HEK293 (cell line): ENCODE data around the gene NECTIN2.

ENCODE experiments used
- AEBP2 ChIP-seq: fragments of 450-650 bp; formaldehyde crosslinking; IDR thresholded peaks from 2 replicates; pipeline ENCODE4 v1.5.1; 2016; ENCODE audit warnings: missing biosample characterization, missing genetic modification characterization, borderline replicate concordance
- GLI4 ChIP-seq: fragments of 450-650 bp; formaldehyde crosslinking; IDR thresholded peaks from 2 replicates; pipeline ENCODE4 v1.5.1; 2016; ENCODE audit warnings: missing biosample characterization, missing genetic modification characterization
- RBAK ChIP-seq: fragments of 450-650 bp; formaldehyde crosslinking; IDR thresholded peaks from 2 replicates; pipeline ENCODE4 v1.5.1; 2016; ENCODE audit warnings: missing biosample characterization, missing genetic modification characterization
- WT1 ChIP-seq: fragments of 450-650 bp; formaldehyde crosslinking; IDR thresholded peaks from 2 replicates; pipeline ENCODE4 v1.5.1; 2016; ENCODE audit warnings: missing biosample characterization, missing genetic modification characterization
- ZBTB17 ChIP-seq: fragments of 450-650 bp; formaldehyde crosslinking; IDR thresholded peaks from 2 replicates; pipeline ENCODE4 v1.5.1; 2016; ENCODE audit warnings: missing biosample characterization, missing genetic modification characterization
- ZEB2 ChIP-seq: fragments of 450-650 bp; formaldehyde crosslinking; IDR thresholded peaks from 2 replicates; pipeline ENCODE4 v1.5.1; 2016; ENCODE audit warnings: missing biosample characterization, missing genetic modification characterization
- ZFP37 ChIP-seq: fragments of 450-650 bp; formaldehyde crosslinking; IDR thresholded peaks from 2 replicates; pipeline ENCODE4 v1.5.1; 2016; ENCODE audit warnings: missing biosample characterization, missing genetic modification characterization
- ZIC2 ChIP-seq: fragments of 450-650 bp; formaldehyde crosslinking; IDR thresholded peaks from 2 replicates; pipeline ENCODE4 v1.5.1; 2016; ENCODE audit warnings: missing biosample characterization, missing genetic modification characterization
- ZNF121 ChIP-seq: fragments of 450-650 bp; formaldehyde crosslinking; IDR thresholded peaks from 2 replicates; pipeline ENCODE4 v1.5.1; 2016; ENCODE audit warnings: missing biosample characterization, missing genetic modification characterization
- ZNF146 ChIP-seq: fragments of 450-650 bp; formaldehyde crosslinking; IDR thresholded peaks from 2 replicates; pipeline ENCODE4 v1.5.1; 2016; ENCODE audit warnings: missing biosample characterization, missing genetic modification characterization
- ZNF16 ChIP-seq: fragments of 450-650 bp; formaldehyde crosslinking; IDR thresholded peaks from 2 replicates; pipeline ENCODE4 v1.5.1; 2016; ENCODE audit warnings: low read depth, missing biosample characterization, missing genetic modification characterization
- ZNF184 ChIP-seq: fragments of 450-650 bp; IDR thresholded peaks from 2 replicates; pipeline ENCODE4 v1.5.1; 2018; ENCODE audit warnings: missing biosample characterization, mild to moderate bottlenecking, missing genetic modification characterization
- ZNF19 ChIP-seq: fragments of 450-650 bp; formaldehyde crosslinking; IDR thresholded peaks from 2 replicates; pipeline ENCODE4; 2016; ENCODE audit warnings: missing biosample characterization, missing genetic modification characterization, low read depth
- ZNF221 ChIP-seq: fragments of 450-650 bp; formaldehyde crosslinking; IDR thresholded peaks from 2 replicates; pipeline ENCODE4 v1.5.1; 2017; ENCODE audit warnings: missing biosample characterization, missing genetic modification characterization, borderline replicate concordance
- ZNF274 ChIP-seq, 2 experiments: fragments of 200-500 bp in 1 of 2; fragments of 450-650 bp in 1 of 2; sonication (Bioruptor generic) in 1 of 2; formaldehyde crosslinking in 1 of 2; IDR thresholded peaks; 2 replicates each; pipeline versions ENCODE4 v1.5.1 to v1.6.1; 2014 to 2016; ENCODE audit warnings: borderline replicate concordance in 1 of 2, inconsistent platforms in 1 of 2, low read length in 1 of 2, missing biosample characterization in 1 of 2, missing genetic modification characterization in 1 of 2
- ZNF292 ChIP-seq: fragments of 450-650 bp; formaldehyde crosslinking; IDR thresholded peaks from 2 replicates; pipeline ENCODE4 v1.5.1; 2016; ENCODE audit warnings: low read depth, missing biosample characterization, missing genetic modification characterization, borderline replicate concordance
- ZNF324 ChIP-seq: fragments of 450-650 bp; formaldehyde crosslinking; IDR thresholded peaks from 2 replicates; pipeline ENCODE4 v1.5.1; 2016; ENCODE audit warnings: missing biosample characterization, missing genetic modification characterization
- ZNF473 ChIP-seq: fragments of 450-650 bp; formaldehyde crosslinking; IDR thresholded peaks from 2 replicates; pipeline ENCODE4 v1.5.1; 2017; ENCODE audit warnings: missing biosample characterization, missing genetic modification characterization
- ZNF530 ChIP-seq: fragments of 450-650 bp; formaldehyde crosslinking; IDR thresholded peaks from 2 replicates; pipeline ENCODE4 v1.5.1; 2016; ENCODE audit warnings: low read depth, missing biosample characterization, missing genetic modification characterization
- ZNF555 ChIP-seq: fragments of 450-650 bp; formaldehyde crosslinking; conservative IDR thresholded peaks from 2 replicates; pipeline ENCODE4 v1.5.1; 2017; ENCODE audit warnings: missing biosample characterization, mild to moderate bottlenecking, missing genetic modification characterization, inconsistent platforms
- ZNF610 ChIP-seq: fragments of 450-650 bp; formaldehyde crosslinking; IDR thresholded peaks from 2 replicates; pipeline ENCODE4 v1.5.1; 2016; ENCODE audit warnings: missing biosample characterization, missing genetic modification characterization, borderline replicate concordance
- ZNF621 ChIP-seq: fragments of 450-650 bp; formaldehyde crosslinking; IDR thresholded peaks from 2 replicates; pipeline ENCODE4 v1.5.1; 2017; ENCODE audit warnings: missing biosample characterization, missing genetic modification characterization
- ZNF707 ChIP-seq: fragments of 450-650 bp; formaldehyde crosslinking; IDR thresholded peaks from 2 replicates; pipeline ENCODE4 v1.5.1; 2016; ENCODE audit warnings: missing biosample characterization, missing genetic modification characterization
- ZNF776 ChIP-seq: fragments of 450-650 bp; formaldehyde crosslinking; IDR thresholded peaks from 2 replicates; pipeline ENCODE4 v1.5.0; 2017; ENCODE audit warnings: missing biosample characterization, missing genetic modification characterization, borderline replicate concordance
- ZSCAN16 ChIP-seq: fragments of 450-650 bp; formaldehyde crosslinking; IDR thresholded peaks from 2 replicates; pipeline ENCODE4 v1.5.1; 2016; ENCODE audit warnings: missing biosample characterization, missing genetic modification characterization
- TF ChIP-seq, protein P1 (sequence below): IDR thresholded peaks from 2 replicates; pipeline ENCODE4 v1.6.1; 2011; ENCODE audit warnings: mild to moderate bottlenecking, low read depth, low read length, borderline replicate concordance
- TF ChIP-seq, protein P2 (sequence below): fragments of 450-650 bp; formaldehyde crosslinking; IDR thresholded peaks from 2 replicates; pipeline ENCODE4 v1.5.1; 2016; ENCODE audit warnings: missing biosample characterization, missing genetic modification characterization, low read depth
- TF ChIP-seq, protein P3 (sequence below): fragments of 450-650 bp; formaldehyde crosslinking; IDR thresholded peaks from 2 replicates; pipeline ENCODE4 v1.5.1; 2016; ENCODE audit warnings: missing biosample characterization, missing genetic modification characterization

The NECTIN2 gene

GRCh38 chr19:44845612-44846454, at the start of gene NECTIN2 (continued):
- TF ChIP-seq ZEB2 (tag by site-specific recombination) (peak; percentile 71), ZNF146 (no peak), RBAK (no peak), ZNF776 (tag by site-specific recombination) (no peak), GLI4 (tag by site-specific recombination) (0 out of 2 replicates have a peak, but pooled peaks have one; percentile 10), ZNF274 (IDR thresholded peaks at IDR 0.05; ENCODE audit: low read length) (no peak), ZNF274 (tag by site-specific recombination; IDR thresholded peaks at IDR 0.05; ENCODE audit: borderline replicate concordance) (no peak), ZNF555 (tag by site-specific recombination) (no peak), ZNF621 (tag by site-specific recombination) (no peak), ZNF610 (tag by site-specific recombination) (no peak), ZNF530 (tag by site-specific recombination) (no peak), ZFP37 (tag by site-specific recombination) (no peak), ZNF292 (tag by site-specific recombination) (no peak), ZNF184 (no peak), ZNF19 (tag by site-specific recombination) (no peak), WT1 (tag by site-specific recombination) (no peak), ZIC2 (tag by site-specific recombination) (peak; percentile 54), AEBP2 (tag by site-specific recombination) (no peak), ZNF473 (tag by site-specific recombination) (no peak), ZNF707 (tag by site-specific recombination) (no peak), ZNF221 (tag by site-specific recombination) (no peak; the same call in 1 of the 2 replicates), ZNF324 (tag by site-specific recombination) (no peak), ZSCAN16 (tag by site-specific recombination) (no peak), ZNF121 (tag by site-specific recombination) (no peak), ZNF16 (no peak), ZBTB17 (tag by site-specific recombination) (peak; percentile 42; the same call in 1 of the 2 replicates)
- TF ChIP-seq, protein P1, sequence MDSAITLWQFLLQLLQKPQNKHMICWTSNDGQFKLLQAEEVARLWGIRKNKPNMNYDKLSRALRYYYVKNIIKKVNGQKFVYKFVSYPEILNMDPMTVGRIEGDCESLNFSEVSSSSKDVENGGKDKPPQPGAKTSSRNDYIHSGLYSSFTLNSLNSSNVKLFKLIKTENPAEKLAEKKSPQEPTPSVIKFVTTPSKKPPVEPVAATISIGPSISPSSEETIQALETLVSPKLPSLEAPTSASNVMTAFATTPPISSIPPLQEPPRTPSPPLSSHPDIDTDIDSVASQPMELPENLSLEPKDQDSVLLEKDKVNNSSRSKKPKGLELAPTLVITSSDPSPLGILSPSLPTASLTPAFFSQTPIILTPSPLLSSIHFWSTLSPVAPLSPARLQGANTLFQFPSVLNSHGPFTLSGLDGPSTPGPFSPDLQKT: no peak
- TF ChIP-seq, protein P2, sequence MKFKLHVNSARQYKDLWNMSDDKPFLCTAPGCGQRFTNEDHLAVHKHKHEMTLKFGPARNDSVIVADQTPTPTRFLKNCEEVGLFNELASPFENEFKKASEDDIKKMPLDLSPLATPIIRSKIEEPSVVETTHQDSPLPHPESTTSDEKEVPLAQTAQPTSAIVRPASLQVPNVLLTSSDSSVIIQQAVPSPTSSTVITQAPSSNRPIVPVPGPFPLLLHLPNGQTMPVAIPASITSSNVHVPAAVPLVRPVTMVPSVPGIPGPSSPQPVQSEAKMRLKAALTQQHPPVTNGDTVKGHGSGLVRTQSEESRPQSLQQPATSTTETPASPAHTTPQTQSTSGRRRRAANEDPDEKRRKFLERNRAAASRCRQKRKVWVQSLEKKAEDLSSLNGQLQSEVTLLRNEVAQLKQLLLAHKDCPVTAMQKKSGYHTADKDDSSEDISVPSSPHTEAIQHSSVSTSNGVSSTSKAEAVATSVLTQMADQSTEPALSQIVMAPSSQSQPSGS (tag by site-specific recombination): peak; percentile 90
- TF ChIP-seq, protein P3, sequence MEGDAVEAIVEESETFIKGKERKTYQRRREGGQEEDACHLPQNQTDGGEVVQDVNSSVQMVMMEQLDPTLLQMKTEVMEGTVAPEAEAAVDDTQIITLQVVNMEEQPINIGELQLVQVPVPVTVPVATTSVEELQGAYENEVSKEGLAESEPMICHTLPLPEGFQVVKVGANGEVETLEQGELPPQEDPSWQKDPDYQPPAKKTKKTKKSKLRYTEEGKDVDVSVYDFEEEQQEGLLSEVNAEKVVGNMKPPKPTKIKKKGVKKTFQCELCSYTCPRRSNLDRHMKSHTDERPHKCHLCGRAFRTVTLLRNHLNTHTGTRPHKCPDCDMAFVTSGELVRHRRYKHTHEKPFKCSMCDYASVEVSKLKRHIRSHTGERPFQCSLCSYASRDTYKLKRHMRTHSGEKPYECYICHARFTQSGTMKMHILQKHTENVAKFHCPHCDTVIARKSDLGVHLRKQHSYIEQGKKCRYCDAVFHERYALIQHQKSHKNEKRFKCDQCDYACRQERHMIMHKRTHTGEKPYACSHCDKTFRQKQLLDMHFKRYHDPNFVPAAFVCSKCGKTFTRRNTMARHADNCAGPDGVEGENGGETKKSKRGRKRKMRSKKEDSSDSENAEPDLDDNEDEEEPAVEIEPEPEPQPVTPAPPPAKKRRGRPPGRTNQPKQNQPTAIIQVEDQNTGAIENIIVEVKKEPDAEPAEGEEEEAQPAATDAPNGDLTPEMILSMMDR: peak; percentile 99
